GM21381 (cell line): Measurements from ENCODE around the gene P2RX5.

ENCODE experiments used
- ATAC-seq: cut with Tn5 transposase; IDR thresholded peaks from one replicate; pipeline ENCODE4 v1.9.1; 2021; ENCODE audit warnings: mild to moderate bottlenecking, moderate library complexity; ENCODE audit not compliant: unreplicated experiment

The P2RX5 gene

DNA sequence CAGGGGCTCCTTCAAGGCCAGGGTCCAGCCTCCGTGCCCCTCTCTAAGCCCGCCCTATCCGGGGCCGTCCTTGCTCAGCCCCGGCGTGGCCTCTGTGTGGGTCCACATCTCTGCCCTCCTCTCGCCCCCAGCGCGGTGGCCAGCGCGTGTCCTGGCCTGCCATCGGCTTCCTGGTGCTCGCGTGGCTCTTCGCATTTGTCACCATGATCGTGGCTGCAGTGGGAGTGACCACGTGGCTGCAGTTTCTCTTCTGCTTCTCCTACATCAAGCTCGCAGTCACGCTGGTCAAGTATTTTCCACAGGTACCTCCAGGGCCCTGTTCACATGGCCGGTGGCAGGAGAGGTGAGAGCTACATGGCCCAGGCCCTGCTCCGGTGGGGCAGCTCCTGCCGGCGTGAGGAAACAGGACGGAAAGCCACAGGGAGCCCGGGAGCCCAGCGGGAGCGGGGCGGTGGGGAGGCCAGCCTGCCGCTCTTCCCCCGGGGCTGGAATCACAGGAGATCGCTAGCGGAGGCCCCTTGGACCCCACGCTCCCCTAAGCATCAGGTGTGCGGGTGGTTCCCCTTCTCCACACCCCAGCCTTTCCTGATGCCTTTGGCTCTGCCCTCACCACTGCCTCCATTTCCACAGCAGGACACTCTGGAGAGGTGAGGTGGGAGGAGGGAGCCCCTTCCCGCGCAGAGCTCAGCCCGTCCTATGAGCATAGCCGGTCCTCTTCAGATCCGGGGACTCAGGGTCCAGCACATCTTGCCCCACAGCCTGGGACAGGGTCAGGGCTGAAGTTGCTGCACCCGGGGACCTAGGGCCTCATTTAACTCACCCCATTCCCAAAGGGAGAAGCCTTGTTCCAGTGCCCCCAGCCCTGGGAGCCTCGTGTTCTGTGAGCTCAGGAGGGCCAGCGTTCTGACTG, 37.8 kb downstream of the P2RX5 start:
- no peak for ATAC-seq

DNA sequence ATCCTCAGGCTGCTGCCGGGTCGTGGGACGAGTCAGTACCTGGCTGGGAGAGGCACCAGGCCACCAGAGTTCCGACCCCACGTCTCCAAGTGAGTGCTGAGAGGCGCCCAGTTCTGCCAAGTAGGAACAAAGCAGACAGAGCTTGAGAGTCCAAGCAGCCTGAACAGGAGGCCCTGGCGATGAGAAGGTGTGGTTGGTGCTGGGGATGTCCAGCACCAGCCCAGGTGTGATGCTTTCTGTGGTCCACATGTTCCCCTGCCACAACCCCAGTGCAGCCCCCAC, 38.4 kb downstream of the P2RX5 start:
- no peak for ATAC-seq

DNA sequence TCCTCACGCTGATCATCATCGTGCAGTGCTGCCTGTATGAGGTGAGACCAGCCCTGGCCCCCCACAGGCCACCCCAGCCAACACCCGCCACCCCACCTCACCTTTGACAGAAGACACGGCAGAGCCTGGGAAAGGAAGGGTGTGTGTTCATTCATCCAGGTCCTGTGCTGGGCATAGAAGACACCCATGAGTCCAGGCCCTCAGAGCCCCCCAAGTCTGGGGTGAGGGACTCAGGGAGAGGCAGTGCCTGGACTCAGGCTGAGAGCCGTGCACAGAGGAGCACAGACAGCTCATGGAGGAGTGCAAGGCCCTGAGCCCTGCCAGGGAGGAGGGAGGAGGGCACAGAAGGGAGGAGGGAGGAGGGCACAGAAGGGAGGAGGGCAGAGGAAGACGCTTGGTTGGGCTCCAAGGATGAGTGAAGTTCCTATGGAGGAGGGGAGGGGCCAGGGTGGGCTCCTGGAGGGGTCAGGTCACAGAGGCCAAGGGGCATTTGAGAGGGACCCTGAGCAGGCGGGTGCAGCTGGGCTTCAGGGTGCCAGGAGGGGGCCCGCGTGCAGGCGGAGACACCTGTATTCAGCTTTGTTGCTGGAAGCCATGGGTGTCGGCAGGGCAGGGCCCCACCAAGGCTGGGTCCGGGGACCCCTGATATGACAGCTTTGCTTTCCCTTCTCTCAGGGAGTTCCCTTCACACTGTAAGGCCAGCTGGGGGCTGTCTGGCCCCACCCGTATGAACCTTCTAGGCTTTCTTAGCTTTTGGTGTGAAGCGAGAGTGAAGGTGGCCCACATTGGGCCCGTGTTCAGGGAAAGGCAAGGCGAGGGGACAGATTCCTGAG, 39.0 kb downstream of the P2RX5 start:
- no peak for ATAC-seq

DNA sequence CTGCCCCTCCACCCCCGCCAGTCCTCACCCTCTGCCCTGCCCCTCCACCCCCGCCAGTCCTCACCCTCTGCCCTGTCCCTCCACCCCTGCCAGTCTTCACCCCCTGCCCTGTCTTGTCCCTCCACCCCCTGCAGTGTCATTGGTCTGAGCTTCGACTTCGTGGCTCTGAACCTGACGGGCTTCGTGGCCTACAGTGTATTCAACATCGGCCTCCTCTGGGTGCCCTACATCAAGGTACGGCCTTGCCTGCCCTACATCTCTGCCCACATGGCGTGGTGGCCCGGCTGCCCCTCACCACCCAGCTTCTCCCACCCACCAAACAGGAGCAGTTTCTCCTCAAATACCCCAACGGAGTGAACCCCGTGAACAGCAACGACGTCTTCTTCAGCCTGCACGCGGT, 39.6 kb downstream of the P2RX5 start:
- ATAC-seq = no peak

DNA sequence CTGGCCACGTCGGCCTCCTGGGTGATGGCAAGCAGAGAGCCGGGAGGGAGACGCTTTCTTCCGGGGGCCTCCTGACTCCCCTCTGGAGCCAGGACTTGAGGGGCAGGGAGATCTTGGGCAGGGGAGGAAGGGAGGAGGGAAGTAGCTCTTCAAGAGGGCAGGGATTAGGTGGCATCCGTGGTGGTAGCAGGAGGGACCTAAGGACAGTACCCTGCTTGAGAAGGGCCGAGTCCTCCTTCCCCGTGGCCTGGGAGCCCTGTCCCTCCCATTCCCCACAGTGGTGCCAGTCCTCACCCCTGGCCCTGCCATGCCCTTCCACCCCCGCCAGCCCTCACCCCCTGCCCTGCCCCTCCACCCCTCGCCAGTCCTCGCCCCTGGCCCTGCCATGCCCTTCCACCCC, 40.2 kb downstream of the P2RX5 start:
- ATAC-seq = no peak

DNA sequence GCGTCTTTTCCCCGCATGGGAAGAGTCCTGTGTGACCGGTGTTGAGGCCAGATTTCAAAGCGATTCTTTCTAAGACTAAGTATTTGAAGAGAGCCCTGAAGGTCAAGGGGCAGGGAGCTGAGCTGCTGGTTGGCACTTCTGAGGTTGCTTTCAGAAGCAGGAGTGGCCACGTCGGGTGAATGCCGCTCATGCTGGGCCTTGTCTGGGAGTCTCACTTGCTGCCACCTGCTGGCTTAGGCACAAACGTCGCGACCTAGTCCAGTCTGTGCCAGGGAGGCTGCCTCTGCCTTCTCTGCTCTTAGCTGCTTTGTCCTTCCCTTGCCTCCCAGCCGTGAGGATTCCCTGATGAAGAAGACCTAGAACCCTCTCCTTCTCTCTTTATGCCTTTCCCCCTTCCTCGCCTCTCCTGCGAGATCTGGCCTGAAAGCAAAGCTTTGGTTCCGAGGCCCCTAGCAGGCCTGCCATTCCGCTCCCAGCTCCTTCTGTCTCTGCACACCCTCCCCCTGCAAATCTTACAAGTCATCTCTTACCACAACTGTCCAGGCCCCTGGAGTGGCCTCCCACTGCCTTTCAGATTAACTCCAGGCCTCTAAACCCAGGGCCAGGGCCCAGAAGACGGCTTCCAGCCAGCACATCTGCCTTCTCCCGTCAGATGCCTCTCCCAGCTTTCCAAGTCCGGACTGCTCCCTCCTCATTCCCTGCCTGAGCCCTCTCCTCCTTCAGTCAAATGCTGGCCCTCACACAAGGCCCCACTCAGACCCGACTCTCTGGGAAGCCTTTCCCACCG, 48.0 kb downstream of the P2RX5 start:
- no peak for ATAC-seq

DNA sequence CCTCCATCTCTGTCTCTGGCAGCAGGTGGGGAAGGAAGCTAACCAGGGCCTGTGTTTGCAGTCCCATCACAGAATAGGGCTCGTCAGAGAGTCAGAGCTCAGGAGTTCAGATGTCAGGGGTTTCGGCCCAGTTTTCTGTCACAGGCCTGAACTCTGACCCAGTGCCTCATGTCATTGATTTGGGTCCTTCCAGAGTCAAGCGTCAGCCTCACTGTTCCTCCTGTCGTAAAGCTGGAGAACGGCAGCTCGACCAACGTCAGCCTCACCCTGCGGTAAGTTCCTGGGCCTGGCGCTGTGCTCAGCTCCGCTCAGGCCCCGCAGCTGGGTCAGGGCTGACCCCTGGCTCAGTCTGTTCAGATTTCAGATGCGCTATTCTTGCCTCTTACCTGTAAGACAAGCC, 48.7 kb downstream of the P2RX5 start:
- no peak for ATAC-seq

DNA sequence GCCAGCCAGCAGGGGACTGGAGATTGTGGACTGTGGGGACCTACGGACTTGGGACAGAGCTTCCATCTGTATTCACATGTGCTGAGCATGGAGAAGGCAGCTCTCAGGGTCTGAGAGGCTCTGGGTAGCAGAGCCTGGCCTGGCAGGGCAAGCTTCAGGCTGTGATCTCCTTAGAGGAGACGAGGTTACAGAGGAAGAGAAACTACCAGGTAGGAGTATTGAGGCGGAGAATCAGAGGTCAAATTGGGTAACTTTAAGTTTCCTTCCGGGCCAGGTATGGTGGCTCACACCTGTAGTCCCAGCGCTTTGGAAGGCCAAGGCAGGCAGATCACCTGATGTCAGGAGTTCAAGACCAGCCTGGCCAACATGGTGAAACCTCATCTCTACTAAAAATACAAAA, 50.6 kb downstream of the P2RX5 start:
- ATAC-seq = no peak

DNA sequence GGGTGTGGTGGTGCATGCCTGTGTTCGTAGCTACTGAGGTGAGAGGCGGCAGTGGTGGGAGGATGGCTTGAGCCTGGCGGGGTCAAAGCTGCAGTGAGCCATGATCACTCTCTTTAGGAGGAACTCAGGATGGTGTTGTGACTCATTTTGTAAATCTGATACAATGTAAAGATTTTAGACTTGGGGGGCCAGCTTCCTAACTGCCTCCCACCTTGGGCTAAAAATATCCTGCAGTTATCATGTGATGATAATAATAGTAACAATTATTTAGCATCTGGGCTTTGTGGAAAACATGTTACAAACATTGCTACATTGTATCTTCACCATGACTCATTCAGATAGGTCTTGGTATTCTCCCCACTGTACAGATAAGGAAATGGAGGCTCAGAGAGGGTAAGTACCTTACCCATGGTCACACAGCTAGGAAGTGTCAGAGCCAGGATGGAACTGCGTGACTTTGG, 52.0 kb downstream of the P2RX5 start:
- ATAC-seq = no peak

DNA sequence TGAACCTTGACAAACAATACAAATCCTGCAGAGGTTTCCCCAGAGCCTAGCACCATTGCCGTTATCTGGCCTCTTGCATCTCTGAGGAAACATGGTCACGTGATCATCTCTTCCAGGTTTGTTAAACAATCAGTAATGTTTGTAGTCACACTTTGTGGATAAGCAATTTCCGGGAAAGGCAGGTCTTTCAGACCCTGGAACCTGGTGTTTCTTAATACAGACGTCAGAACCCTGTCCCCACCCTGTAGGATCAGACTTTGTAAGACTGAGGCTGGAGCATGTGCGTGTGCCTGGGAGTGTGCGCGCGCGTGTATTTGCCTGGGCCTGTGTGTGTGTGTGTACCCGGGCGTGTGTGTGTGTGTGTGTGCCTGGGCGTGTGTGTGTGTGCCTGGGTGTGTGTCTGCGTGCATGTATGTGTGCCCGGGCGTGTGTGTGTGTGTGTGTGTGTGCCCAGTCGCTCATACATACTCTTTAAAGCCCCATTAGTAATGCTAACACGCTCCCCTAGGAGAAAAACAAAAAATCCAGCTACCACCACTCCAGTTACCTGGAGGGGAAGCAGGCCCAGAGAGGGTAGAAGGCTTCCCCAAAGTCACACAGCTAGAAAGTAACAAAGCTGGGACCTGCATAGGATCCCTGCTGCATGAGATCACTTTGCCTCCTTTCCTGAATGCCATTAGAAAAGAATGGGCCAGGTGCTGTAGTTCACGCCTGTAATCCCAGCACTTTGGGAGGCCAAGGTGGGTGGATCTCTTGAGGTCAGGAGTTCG, 54.1 kb downstream of the P2RX5 start:
- ATAC-seq = no peak

DNA sequence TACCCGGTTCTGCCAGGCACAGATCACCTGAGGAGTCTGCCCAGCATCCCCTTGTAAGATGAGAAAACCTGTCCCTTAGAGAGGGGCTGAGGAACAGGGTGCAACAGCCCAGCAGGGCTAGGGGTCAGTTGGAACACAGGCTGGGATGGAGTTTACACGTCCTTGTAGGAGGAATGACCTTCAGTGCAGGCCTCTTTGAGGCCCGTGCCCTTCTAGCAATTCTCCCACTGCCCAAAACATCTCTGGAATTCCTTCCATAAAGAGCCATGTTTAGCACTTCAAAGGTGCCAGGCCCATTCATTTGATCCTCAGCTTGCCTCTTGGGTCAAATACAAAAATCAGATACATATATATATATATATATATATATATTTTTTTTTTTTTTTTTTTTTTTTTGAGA, 54.9 kb downstream of the P2RX5 start:
- ATAC-seq = no peak

DNA sequence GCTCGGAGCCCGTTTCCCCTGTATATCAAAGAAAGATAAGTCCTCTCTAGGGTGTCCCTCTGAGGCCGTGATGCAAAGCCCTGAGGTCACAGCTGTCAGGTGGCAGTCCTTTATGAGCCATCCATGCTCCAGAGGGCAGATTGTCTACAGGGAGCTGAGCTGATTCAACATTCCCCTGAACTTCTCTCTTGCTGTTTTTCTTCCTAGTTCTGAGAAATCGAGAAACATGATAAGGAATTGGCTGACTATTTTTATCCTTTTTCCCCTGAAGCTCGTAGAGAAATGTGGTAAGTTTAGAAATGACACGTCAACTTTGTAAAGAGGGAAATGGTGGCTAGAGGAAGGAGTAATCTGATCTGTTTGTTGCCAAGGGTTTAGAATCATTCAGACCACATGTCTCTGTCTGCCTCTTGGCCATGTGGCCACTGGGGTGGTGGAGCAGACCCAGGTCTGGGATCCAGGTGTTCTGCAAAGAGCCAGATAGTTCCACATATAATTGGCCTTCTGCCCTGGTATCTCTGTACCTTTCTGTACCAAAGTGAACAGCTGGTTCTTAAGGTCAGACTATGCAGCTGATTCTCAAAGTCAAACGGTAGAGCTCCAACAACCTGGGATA, 55.9 kb downstream of the P2RX5 start:
- ATAC-seq = no peak

DNA sequence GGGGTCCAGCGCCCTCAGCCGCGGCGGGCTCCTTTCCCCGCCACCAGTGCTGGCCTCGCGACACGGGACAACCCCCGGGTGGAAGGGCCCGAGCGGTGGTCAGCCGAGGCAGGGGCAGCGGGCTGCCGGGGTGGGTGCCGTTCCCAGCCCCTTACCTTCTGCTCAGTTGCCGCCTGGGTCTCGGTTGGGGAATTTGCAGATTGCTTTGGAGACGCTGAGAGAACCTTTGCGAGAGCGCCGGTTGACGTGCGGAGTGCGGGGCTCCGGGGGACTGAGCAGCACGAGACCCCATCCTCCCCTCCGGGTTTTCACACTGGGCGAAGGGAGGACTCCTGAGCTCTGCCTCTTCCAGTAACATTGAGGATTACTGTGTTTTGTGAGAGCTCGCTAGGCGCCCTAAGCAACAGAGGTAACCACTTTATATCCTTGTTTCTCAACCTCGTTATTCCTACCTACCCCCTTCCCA, 59.0 kb downstream of the P2RX5 start:
- ATAC-seq = no peak

DNA sequence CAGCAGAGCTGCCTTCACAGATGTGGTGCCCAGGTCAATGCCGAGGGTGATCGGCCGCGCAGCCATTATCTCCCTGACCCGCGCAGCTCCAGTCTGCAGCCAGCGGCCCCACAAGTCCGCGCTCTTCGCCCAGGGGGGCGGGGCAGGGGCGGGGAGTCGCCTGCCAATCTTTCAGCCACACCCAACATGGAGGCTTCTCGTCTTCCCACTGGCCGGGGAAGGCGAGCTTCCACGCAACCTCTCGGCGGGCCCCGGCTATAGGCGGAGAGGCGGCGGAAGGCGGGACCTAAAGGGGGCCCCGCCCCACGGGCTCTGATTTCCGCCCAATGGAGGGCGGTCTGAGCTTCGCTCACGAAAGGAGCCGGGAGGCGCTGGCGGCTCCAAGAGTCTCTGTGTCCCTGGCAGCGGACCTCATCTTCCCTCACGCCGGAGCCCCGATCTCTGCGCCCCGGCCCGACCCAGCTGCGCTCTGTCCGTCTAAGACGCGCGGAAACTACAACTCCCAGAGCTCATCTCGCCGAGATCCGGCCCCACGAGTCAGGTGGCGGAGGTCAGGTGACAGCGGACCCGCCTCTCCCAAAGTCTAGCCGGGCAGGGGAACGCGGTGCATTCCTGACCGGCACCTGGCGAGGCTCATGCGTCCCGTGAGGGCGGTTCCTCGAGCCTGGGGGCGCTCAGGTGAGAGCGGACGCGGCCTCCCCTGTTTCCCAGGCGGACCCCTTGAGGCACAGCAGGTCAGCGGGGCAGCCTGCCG, 59.6 kb downstream of the P2RX5 start, which contains the start of the genes CTNS and SHPK:
Gene CTNS, plus strand, starts transcription at position 607 of the 754 bp plus-strand sequence. CDS start 3,447 bp downstream, outside the sequence.
Gene SHPK, minus strand, starts transcription at position 97 of the 754 bp plus-strand sequence. Its CDS starts 31 bp downstream, at position 66.
- ATAC-seq = peak; percentile 91

DNA sequence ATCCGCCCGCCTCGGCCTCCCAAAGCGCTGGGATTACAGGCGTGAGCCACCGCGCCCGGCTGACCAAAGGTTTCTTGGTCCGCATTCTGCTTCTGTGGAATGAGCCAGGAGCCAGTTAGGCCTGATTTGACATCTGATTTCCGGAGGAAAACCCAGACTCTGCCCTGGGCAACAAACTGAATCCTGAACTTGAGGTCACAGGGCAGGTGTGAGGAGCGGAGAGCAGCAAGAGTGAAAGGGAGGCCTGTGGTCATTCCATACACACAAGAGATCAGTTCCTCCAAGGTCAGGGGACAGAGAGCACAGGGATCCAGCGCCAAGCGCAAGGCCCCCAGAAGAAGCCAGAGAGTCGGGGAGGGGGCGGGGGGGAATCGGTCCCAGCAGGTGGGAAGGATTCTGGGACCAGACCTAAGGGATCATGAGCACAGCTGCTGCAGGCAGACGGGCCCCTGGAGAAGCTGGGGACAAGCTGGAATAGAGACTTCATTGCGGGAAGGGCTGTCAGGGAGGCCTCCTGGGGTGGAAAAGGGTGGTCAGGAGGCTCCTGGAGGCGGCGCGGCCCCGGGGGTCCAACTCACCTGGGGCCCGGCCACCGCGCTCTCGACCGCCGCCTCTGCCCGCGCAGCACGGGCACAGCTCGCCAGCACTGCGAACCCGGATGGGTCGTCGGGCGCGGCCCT, 60.3 kb downstream of the P2RX5 start:
- ATAC-seq = no peak

DNA sequence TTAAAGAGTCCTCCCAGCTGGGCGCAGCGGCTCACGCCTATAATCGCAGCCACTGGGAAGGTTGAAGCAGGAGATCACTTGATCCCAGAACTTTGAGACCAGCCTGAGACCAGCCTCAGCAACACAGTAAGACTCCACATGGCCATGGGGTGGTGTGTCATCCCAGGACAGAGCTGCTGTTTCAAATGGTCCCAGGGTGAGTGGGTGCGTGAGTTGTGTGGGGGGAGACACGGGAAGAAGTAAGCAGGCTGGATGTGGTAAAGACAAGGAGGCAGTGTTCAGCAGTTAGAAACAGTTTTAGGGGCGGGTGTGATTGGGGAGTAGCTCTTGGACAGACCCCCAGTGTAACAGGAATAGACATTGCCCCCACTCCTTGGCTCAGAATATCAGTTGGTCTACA, 63.7 kb downstream of the P2RX5 start:
- ATAC-seq = no peak

DNA sequence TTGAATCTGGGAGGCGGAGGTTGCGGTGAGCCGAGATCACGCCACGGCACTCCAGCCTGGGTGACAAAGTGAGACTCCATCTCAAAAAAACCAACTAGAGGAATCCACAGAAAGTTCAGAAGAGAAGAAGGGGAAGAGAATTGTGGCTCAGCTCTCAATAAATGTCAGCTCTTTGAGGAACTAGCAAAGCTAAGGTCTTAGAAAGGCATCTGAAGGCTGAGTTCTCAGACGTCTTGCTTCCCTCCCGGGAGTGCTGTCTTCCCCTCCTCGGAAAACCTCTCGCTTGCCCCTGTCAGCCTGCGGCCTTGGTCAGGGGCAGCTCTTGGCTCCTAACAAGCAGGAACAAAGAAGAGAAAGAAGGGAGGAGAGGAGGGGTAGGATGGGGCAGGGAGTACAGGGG, 65.2 kb downstream of the P2RX5 start:
- no peak for ATAC-seq

DNA sequence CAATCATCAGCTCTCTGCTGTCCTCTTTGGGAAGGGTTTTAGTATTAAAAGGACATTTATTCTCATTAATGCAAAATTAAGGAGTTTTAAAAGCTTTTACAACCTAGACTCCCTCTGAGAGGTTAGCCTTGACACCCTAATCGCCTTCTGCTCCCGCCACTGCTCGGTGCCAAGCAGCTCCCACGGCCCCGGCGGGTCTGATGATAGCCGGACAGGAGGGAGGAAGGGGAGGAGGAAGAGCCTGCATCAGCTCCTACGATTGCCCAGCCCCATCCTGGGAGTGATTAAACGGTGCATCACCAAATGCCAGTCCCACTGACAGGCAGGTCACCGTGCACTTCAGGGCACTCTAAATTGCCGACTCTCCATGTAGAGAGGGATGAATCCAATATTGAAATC, 68.2 kb downstream of the P2RX5 start:
- no peak for ATAC-seq
